Measurements from ENCODE around the gene GLTP. TPM values are rescaled to one million over a fixed set of nuclear protein-coding genes. Genes with fewer than 3 reads are reported as not detected.
A peak's percentile ranks its signal among the peaks of the same experiment; 100 is the strongest.

Gene GLTP
- total RNA-seq, 4 donors from 2014 or later = 207 to 654 (median 526) TPM

DNA sequence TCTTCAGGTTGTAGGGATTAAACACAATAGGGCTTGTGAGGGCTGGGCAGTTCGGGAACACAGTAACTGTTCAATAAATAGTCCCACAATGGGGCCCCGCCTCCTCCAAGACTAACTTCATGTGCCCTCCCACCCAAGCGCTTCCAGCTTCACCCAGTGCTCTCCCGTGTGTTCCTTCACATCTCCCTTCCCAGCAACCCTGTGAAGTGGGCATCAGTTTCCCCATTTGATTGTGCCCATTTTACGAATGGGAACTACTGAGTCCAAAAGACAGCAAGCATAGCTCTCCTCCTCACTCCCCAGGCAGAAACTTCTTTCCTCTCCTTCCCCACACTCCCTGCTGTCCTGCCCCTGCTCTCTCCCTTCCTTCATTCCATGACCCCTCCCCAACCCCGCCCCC, 40.9 kb downstream of the GLTP start:
- Histone ChIP-seq H3K4me3 (no peak overlapping the region), H3K9me3 (no peaks in the 10 kb centered on the region), H3K27me3 (no peaks in the 10 kb centered on the region), H3K4me1 (no peaks in the 10 kb centered on the region), H3K36me3 (no peaks in the 10 kb centered on the region), H3K27ac (no peak overlapping the region)
- TF ChIP-seq POLR2AphosphoS5 (IDR thresholded peaks at IDR 0.05) = no peak
- WGBS = 78% methylated on average over 6 of the region's 6 CpGs
- no peak for DNase-seq (ENCODE audit: low spot score in 2 of 2)

- Histone ChIP-seq H3K4me3 (no peak overlapping the region), H3K9me3 (no peaks in the 10 kb centered on the region), H3K4me1 (peaks cover 18% of the 10 kb centered on the region), H3K36me3 (no peaks in the 10 kb centered on the region), H3K27ac (no peak overlapping the region), H3K27me3 (no peaks in the 10 kb centered on the region)
- WGBS = 34% methylated on average over 3 of the region's 3 CpGs
- no peak for DNase-seq (ENCODE audit: low spot score in 2 of 2)
- TF ChIP-seq CTCF (IDR thresholded peaks at IDR 0.05) (no peak), EP300 (IDR thresholded peaks at IDR 0.05) (no peak), POLR2AphosphoS5 (IDR thresholded peaks at IDR 0.05) (no peak), POLR2A (IDR thresholded peaks at IDR 0.05) (no peak)
These were observed 43.4 kb downstream of the GLTP start for GRCh38 chr12:109836916-109837315.

DNA sequence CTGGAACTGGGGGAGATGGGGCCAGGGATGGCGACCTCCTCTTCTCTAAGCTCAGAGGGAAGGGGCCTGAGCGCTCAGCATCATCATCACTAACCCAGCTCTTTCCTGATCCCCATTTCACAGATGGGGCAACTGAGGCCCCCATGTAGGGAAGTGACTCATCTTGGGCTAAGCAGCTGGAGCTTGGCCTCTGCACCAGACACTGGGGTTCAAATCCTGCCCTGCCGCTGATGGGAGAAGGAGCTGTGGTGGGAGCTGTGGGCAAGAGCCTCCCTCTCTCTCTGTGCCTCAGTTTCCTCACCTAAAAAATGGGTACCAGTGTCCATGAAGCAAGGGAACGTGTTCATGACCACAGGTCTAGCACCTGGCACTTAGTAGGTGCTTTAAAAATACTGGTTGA, 44.5 kb downstream of the GLTP start:
- no peak overlapping the region for H3K27ac ChIP-seq
- no peak overlapping the region for H3K4me3 ChIP-seq
- no peak for DNase-seq (ENCODE audit: low spot score in 2 of 2)
- no peaks in the 10 kb centered on the region for H3K36me3 ChIP-seq
- H3K27me3 ChIP-seq = no peaks in the 10 kb centered on the region
- TF ChIP-seq CTCF (IDR thresholded peaks at IDR 0.05) = no peak
- H3K9me3 ChIP-seq = no peaks in the 10 kb centered on the region
- peaks cover 29% of the 10 kb centered on the region for H3K4me1 ChIP-seq
- 68% methylated on average over 3 of the region's 4 CpGs for WGBS

- Histone ChIP-seq H3K27me3 (no peaks in the 10 kb centered on the region), H3K4me1 (peaks cover 32% of the 10 kb centered on the region), H3K4me3 (peak within 1 kb of the TSS; percentile 67), H3K27ac (peak within 1 kb of the TSS; percentile 21), H3K36me3 (no peaks in the 10 kb centered on the region), H3K9me3 (no peaks in the 10 kb centered on the region)
- no peak for DNase-seq (ENCODE audit: low spot score in 2 of 2)
- WGBS = 40% methylated on average over 20 of the region's 67 CpGs
- TF ChIP-seq EP300 (IDR thresholded peaks at IDR 0.05) = no peak
These were observed 46.8 kb downstream of the GLTP start, which contains the start of gene TRPV4 for GRCh38 chr12:109833307-109834189. Gene TRPV4, minus strand, starts transcription at chr12:109833398. Its CDS starts 18,602 bp downstream, at chr12:109814796.

DNA sequence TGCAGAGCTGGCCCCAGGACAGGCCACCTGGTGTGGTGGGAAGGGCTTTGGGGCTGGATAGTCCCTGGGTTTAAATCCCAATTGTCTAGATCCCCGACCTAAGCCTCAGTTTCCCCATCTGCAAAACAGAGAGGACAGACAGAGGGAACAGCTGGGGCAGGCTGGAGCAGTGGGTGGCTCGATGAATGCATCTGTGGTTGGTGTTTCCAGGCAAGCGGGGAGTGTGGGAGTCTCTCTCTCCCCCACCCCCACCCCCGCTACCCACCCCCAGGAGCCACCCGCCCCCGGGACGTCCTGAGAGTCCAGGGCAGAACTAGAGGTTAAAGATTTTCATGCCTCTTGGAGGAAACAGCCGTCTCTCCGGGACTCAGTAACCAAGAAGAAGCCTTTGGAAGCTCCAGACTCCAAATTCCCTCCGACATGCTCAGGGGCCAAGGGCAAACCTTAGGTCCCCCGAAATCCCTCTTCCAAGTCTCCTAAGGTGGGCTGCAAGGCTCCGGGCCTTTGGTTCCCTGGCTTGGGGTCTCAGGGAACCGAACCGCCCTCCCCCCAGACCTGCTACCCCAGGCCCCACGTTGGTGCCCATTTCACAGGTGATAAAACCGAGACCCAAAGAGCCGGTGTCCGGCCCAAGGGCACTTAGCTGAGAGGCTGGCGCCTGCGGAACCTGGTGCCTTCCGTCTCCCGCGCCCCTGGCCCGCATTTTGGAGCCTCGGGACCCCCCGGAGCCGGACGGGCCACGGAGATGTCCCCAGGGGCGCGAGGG, 47.6 kb downstream of the GLTP start:
- H3K4me3 ChIP-seq = peak overlapping the region; percentile 67
- no peaks in the 10 kb centered on the region for H3K36me3 ChIP-seq
- DNase-seq (ENCODE audit: low spot score in 2 of 2) = no peak
- 18% methylated on average over 17 of the region's 31 CpGs for WGBS
- H3K9me3 ChIP-seq = no peaks in the 10 kb centered on the region
- TF ChIP-seq POLR2AphosphoS5 (IDR thresholded peaks at IDR 0.05) = no peak
- TF ChIP-seq EP300 (IDR thresholded peaks at IDR 0.05) = no peak
- H3K27ac ChIP-seq = peak overlapping the region; percentile 21
- no peaks in the 10 kb centered on the region for H3K27me3 ChIP-seq
- H3K4me1 ChIP-seq = peaks cover 36% of the 10 kb centered on the region

- Histone ChIP-seq H3K36me3 (no peaks in the 10 kb centered on the region), H3K4me1 (peaks cover 36% of the 10 kb centered on the region), H3K27ac (no peak overlapping the region), H3K4me3 (peak overlapping the region; percentile 67), H3K9me3 (no peaks in the 10 kb centered on the region), H3K27me3 (no peaks in the 10 kb centered on the region)
- no peak for TF ChIP-seq POLR2AphosphoS5 (IDR thresholded peaks at IDR 0.05)
- no peak for TF ChIP-seq EP300 (IDR thresholded peaks at IDR 0.05)
- TF ChIP-seq POLR2A (IDR thresholded peaks at IDR 0.05) = no peak
- no peak for TF ChIP-seq CTCF (IDR thresholded peaks at IDR 0.05)
- whole genome bisulfite sequencing = 30% methylated on average over 3 of the region's 9 CpGs
- no peak for DNase-seq (ENCODE audit: low spot score in 2 of 2)
These were observed 48.4 kb downstream of the GLTP start for GRCh38 chr12:109831929-109832328.

Measured in suprapubic skin (tissue), 4 donors.